K562 (cell line): ENCODE results near the gene CAVIN1. TPM values are rescaled to one million over a fixed set of nuclear protein-coding genes. Genes with fewer than 3 reads are reported as not detected.

Source experiments
- ATAC-seq: fragments of 200-7000 bp; cut with Tn5 transposase; 3 replicates; pipeline ENCODE4 v1.9.1; 2020; ENCODE audit warnings: moderate library complexity
- BruUV-seq: library from RNA; stranded (reverse); fragments of 400-500 nt; replicated peaks from 2 replicates; lab custom pipeline; 2021; lab: Mats Ljungman, UMichigan
- CTCF ChIA-PET: fragments of 300-600 bp; formaldehyde crosslinking; extraction: SDS; loops from one replicate; lab custom pipeline; 2021; ENCODE audit warnings: low intra/inter-chr PET ratio; lab: Yijun Ruan, JAX
- POLR2A ChIA-PET: fragments of 300-600, 350-650 bp; sonication (Branson Sonifier 250); formaldehyde crosslinking; extraction: SDS; loops from one replicate; lab custom pipeline; 2021; ENCODE audit warnings: antibody characterized with exemption, inconsistent platforms; lab: Yijun Ruan, JAX
- DNase-seq, 4 experiments: peaks; one replicate each; pipeline versions ENCODE4 v3.0.0 to v3.0.0-alpha.2; 2011 to 2018; ENCODE audit warnings: low spot score in 3 of 4, mixed read lengths in 3 of 4; ENCODE audit errors: extremely low read depth in 1 of 4
- FAIRE-seq: peaks from 2 replicates; lab custom pipeline; 2011; peaks lifted over from hg19 to GRCh38; lab: Jason Lieb, UNC
- H2AFZ ChIP-seq: 2 replicates; pipeline ENCODE4 v1.6.0; 2011; ENCODE audit warnings: low read depth, low read length, control low read depth, inconsistent platforms
- H3K27ac ChIP-seq: fragments of 200-600 bp; 3 replicates; pipeline ENCODE4 v1.8.0; 2011; ENCODE audit warnings: low read depth, mild to moderate bottlenecking, control low read depth, inconsistent platforms, low read length, moderate library complexity, mixed read lengths; ENCODE audit errors: extremely low read depth
- H3K27me3 ChIP-seq, 2 experiments: fragments of 300-600 bp in 1 of 2; 2 replicates in 1 of 2; 3 replicates in 1 of 2; pipeline versions ENCODE4 v1.6.0 to v1.8.0; 2011; ENCODE audit warnings: inconsistent platforms in 2 of 2, low read length in 2 of 2, mild to moderate bottlenecking in 1 of 2, mixed read lengths in 1 of 2, moderate library complexity in 1 of 2; ENCODE audit not compliant: control insufficient read depth in 2 of 2, insufficient read depth in 2 of 2
- H3K36me3 ChIP-seq: fragments of 300-600 bp; 3 replicates; pipeline ENCODE4 v1.8.0; 2011; ENCODE audit warnings: mild to moderate bottlenecking, low read length, inconsistent platforms; ENCODE audit not compliant: control insufficient read depth, insufficient read depth
- H3K4me1 ChIP-seq, 2 experiments: fragments of 200-600 bp in 1 of 2; replicated peaks in 1 of 2; 2 replicates in 1 of 2; 3 replicates in 1 of 2; pipeline versions ENCODE4 v1.5.1 to v1.8.0; 2011; ENCODE audit warnings: inconsistent platforms in 2 of 2, low read length in 2 of 2, mild to moderate bottlenecking in 1 of 2, mixed read lengths in 1 of 2, moderate library complexity in 1 of 2; ENCODE audit not compliant: control insufficient read depth in 2 of 2, insufficient read depth in 2 of 2
- H3K4me2 ChIP-seq: 2 replicates; pipeline ENCODE4 v1.6.1; 2011; ENCODE audit warnings: low read length, control low read depth, inconsistent platforms, mixed read lengths; ENCODE audit not compliant: insufficient read depth
- H3K4me3 ChIP-seq: fragments of 200-600 bp; sonication (generic), shearing (Covaris generic); 2 replicates; pipeline ENCODE4 v1.5.1; 2016; ENCODE audit warnings: control low read depth, inconsistent platforms
- H3K79me2 ChIP-seq: fragments of 200-600 bp; 3 replicates; pipeline ENCODE4 v1.8.0; 2011; ENCODE audit warnings: low read length, inconsistent platforms; ENCODE audit not compliant: control insufficient read depth, insufficient read depth
- H3K9ac ChIP-seq, 2 experiments: 2 replicates each; pipeline versions ENCODE4 v1.6.0 to v1.6.1; 2011; ENCODE audit warnings: low read depth in 2 of 2, low read length in 2 of 2, control low read depth in 1 of 2, inconsistent platforms in 1 of 2, mild to moderate bottlenecking in 1 of 2, mixed read lengths in 1 of 2; ENCODE audit not compliant: insufficient read depth in 1 of 2
- H3K9me1 ChIP-seq: one replicate; pipeline ENCODE4 v1.6.0; 2011; ENCODE audit warnings: inconsistent platforms, mild to moderate bottlenecking, low read length, moderate library complexity; ENCODE audit not compliant: control insufficient read depth, insufficient read depth
- H3K9me3 ChIP-seq: replicated peaks from 2 replicates; pipeline ENCODE4 v1.5.1; 2011; ENCODE audit warnings: low read depth, low read length, inconsistent platforms; ENCODE audit not compliant: control insufficient read depth, insufficient read depth
- H4K20me1 ChIP-seq: replicated peaks from 2 replicates; pipeline ENCODE4 v1.6.1; 2011; ENCODE audit warnings: low read length, inconsistent platforms, mixed read lengths; ENCODE audit not compliant: control insufficient read depth, insufficient read depth
- CCNT2 ChIP-seq: IDR thresholded peaks from 2 replicates; pipeline ENCODE4 v1.6.1; 2011; ENCODE audit warnings: borderline replicate concordance, low read depth, mild to moderate bottlenecking, moderate library complexity, mixed read lengths, low read length; ENCODE audit not compliant: insufficient read length; ENCODE audit errors: extremely low read depth
- KAT2B ChIP-seq: IDR thresholded peaks from one replicate; pipeline ENCODE4 v1.6.1; 2012; ENCODE audit warnings: low read depth, mild to moderate bottlenecking, control low read depth, inconsistent platforms, low read length, moderate library complexity
- NFIC ChIP-seq: fragments of 450-650 bp; IDR thresholded peaks from 2 replicates; pipeline ENCODE4 v1.6.1; 2017; ENCODE audit warnings: mild to moderate bottlenecking, inconsistent platforms
- RAD21 ChIP-seq, 2 experiments: fragments of 250-450 bp in 1 of 2; fragments of 450-650 bp in 1 of 2; sonication (Bioruptor Pico) in 1 of 2; formaldehyde crosslinking in 1 of 2; IDR thresholded peaks in 1 of 2; conservative IDR thresholded peaks in 1 of 2; 2 replicates each; pipeline versions ENCODE4 v1.4.0 to v1.8.0; 2020 to 2022; ENCODE audit warnings: mild to moderate bottlenecking in 2 of 2, moderate library complexity in 1 of 2
- SMAD4 ChIP-seq: fragments of 250-450 bp; sonication (Bioruptor Pico); conservative IDR thresholded peaks from 2 replicates; pipeline ENCODE4 v1.8.0; 2021; ENCODE audit warnings: inconsistent platforms, mild to moderate bottlenecking, moderate library complexity
- TFE3 ChIP-seq: fragments of 450-650 bp; formaldehyde crosslinking; IDR thresholded peaks from 2 replicates; pipeline ENCODE4 v1.4.0; 2020; ENCODE audit warnings: mild to moderate bottlenecking, mixed read lengths
- WGBS: fragments of 100-300 bp; shearing (Covaris generic); methylation state at CpG from one replicate; pipeline ENCODE4 v1.1.6; 2016; ENCODE audit warnings: low coverage, mixed read lengths; ENCODE audit not compliant: insufficient coverage; ENCODE audit errors: missing lambda C conversion rate; 5-methylcytosine and 5-hydroxymethylcytosine counted together
- in situ Hi-C: fragments of 300-500 bp; cut with MboI; formaldehyde crosslinking; loops from 4 replicates; pipeline ENCODE4 v1.15.0; 2018; ENCODE audit warnings: inconsistent platforms, mixed read lengths
- intact Hi-C: fragments of 100-400 bp; cut with micrococcal nuclease; formaldehyde crosslinking; loops from 2 replicates; pipeline ENCODE4 v1.14.2; 2022
- polyA plus RNA-seq, 8 experiments: library from polyadenylated mRNA; depleted of rRNA in 4 of 8; stranded (reverse) in 5 of 8; unstranded in 3 of 8; fragments of >200 nt; fragmentation: Nextera tagmentation in 2 of 8; fragmentation: Illumina TruSeq in 1 of 8; extraction: Ambion mirVana in 2 of 8; extraction: Trizol in 1 of 8; gene quantifications; 2 replicates each; pipeline versions ENCODE4 v1.2.1 to v1.2.3, GENCODE V29; 2011 to 2014; ENCODE audit warnings: inconsistent platforms in 1 of 8, missing spikeins in 1 of 8
- total RNA-seq, 7 experiments: library from RNA; depleted of rRNA in 6 of 7; stranded (reverse); fragments of >200 nt in 6 of 7; fragmentation: Illumina TruSeq in 2 of 7; extraction: Trizol in 2 of 7; gene quantifications; 2 replicates each; pipeline versions ENCODE4 v1.2.1 to v1.2.3, GENCODE V29; 2011 to 2021; ENCODE audit warnings: low replicate concordance in 1 of 7
- TF ChIP-seq, protein P1 (sequence below), 3 experiments: IDR thresholded peaks in 2 of 3; conservative IDR thresholded peaks in 1 of 3; 2 replicates each; pipeline ENCODE4 v1.5.1; 2011 to 2012; ENCODE audit warnings: low read length in 3 of 3, mild to moderate bottlenecking in 3 of 3, control low read depth in 2 of 3, improper control_type of control experiment in 1 of 3, inconsistent platforms in 1 of 3, low read depth in 1 of 3, mixed read lengths in 1 of 3, moderate library complexity in 1 of 3; ENCODE audit not compliant: insufficient read depth in 2 of 3

The CAVIN1 gene
- total and polyA plus RNA-seq, 9 of the 15 experiments (the other 6 are each of a cell fraction or from before 2014, with no cell fraction given) = 6.8 to 162 (median 74.5) TPM

DNA sequence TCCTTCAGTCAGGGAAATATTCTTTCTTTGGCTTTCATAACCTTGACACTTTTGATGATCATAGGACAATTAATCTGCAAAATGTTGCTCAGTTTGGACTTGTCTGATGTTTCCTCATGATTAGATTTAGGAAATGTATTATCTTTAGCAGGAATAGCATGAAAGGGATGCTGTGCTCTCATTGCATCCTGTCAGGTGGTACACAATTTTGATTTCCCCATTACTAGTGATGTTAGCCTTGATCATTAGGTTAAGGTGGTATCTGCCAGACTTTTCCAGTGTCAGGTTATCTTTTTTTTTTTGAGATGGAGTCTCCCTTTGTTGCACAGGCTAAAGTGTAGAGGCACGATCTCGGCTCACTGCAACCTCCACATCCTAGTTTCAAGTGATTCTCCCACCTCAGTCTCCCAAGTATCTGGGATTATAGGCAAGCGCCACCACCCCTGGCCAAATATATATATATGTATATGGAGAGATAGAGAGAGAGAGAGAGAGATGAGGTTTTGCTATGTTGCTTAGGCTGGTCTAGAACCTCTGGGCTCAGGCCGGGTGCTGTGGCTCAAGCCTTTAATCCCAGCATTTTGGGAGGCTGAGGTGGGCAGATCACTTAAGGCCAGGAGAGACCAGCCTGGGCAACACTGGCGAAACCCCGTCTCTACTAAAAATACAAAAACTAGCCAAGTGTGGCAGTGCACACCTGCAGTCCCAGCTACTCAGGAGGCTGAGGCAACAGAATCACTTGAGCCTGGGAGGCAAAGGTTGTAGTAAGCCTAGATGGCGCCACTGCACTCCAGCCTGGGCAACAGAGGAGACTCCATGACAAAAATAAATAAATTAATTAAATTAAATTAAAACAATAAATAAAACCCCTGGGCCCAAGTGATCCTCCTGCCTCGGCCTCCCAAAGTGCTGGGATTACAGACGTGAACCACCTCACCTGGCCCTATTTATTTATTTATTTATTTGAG is 15.8 kb upstream of the CAVIN1 start:
- in situ Hi-C loops = no loop called here
- POLR2A ChIA-PET = no interaction called here

More for the DNA sequence above, 15.8 kb upstream of the CAVIN1 start:
- H3K9me3 ChIP-seq = no peaks in the 10 kb centered on the region
- H3K36me3 ChIP-seq = no peaks in the 10 kb centered on the region
- no peaks in the 10 kb centered on the region for H3K9me1 ChIP-seq
- H3K4me3 ChIP-seq = no peak overlapping the region
- WGBS = 53% methylated on average over 9 of the region's 9 CpGs
- intact Hi-C loops = no loop called here
- H3K27me3 ChIP-seq = no peaks in the 10 kb centered on the region
- peak in 1 of 4 experiments; percentile 52 for DNase-seq
- H3K4me2 ChIP-seq = no peak overlapping the region
- no peak overlapping the region for H3K9ac ChIP-seq
- no peak overlapping the region for H2AFZ ChIP-seq
- H4K20me1 ChIP-seq = no peaks in the 10 kb centered on the region
- TF ChIP-seq CCNT2 = no peak
- TF ChIP-seq NFIC = no peak
- no peak for TF ChIP-seq SMAD4
- no peak for TF ChIP-seq KAT2B
- TF ChIP-seq, protein P1, sequence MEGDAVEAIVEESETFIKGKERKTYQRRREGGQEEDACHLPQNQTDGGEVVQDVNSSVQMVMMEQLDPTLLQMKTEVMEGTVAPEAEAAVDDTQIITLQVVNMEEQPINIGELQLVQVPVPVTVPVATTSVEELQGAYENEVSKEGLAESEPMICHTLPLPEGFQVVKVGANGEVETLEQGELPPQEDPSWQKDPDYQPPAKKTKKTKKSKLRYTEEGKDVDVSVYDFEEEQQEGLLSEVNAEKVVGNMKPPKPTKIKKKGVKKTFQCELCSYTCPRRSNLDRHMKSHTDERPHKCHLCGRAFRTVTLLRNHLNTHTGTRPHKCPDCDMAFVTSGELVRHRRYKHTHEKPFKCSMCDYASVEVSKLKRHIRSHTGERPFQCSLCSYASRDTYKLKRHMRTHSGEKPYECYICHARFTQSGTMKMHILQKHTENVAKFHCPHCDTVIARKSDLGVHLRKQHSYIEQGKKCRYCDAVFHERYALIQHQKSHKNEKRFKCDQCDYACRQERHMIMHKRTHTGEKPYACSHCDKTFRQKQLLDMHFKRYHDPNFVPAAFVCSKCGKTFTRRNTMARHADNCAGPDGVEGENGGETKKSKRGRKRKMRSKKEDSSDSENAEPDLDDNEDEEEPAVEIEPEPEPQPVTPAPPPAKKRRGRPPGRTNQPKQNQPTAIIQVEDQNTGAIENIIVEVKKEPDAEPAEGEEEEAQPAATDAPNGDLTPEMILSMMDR (IDR thresholded peaks at IDR 0.05 in 2 of 3, conservative IDR thresholded peaks at IDR 0.05 in 1 of 3; ENCODE audit: insufficient read depth in 2 of 3, low read depth in 1 of 3, low read length in 3 of 3) = peak; percentile 39 to 60 (median 49); a peak in 4 of 6 replicates
- peak in 1 of 2 experiments; percentile 49; a peak in 2 of 4 replicates for TF ChIP-seq RAD21 (CRISPR knock-in tag; conservative IDR thresholded peaks at IDR 0.05 in 1 of 2, IDR thresholded peaks at IDR 0.05 in 1 of 2)
- no peak for TF ChIP-seq TFE3
- H3K79me2 ChIP-seq = no peaks in the 10 kb centered on the region
- no TSS peak for BruUV-seq
- H3K27ac ChIP-seq = no peak overlapping the region
- CTCF ChIA-PET = no interaction called here
- peaks cover 0 to 3% of the 10 kb centered on the region in 2 experiments; a peak in 2 of 5 replicates for H3K4me1 ChIP-seq
- peak; percentile 82 for ATAC-seq
- no peak for FAIRE-seq
